Parathyroid adenoma (tissue), 2 donors: ENCODE data around the gene PRF1.
A peak's percentile ranks its signal among the peaks of the same experiment; 100 is the strongest.

Experiments
- H2AFZ ChIP-seq: fragments of 300-600 bp; sonication (generic); one replicate; pipeline ENCODE4 v1.7.0; 2017; ENCODE audit warnings: antibody characterized with exemption, mild to moderate bottlenecking
- H3K27ac ChIP-seq: fragments of 300-600 bp; sonication (generic); one replicate; pipeline ENCODE4 v1.7.0; 2017
- H3K27me3 ChIP-seq: fragments of 300-600 bp; sonication (generic); one replicate; pipeline ENCODE4 v1.7.0; 2017; ENCODE audit warnings: low read length; ENCODE audit not compliant: control insufficient read depth, insufficient read depth
- H3K36me3 ChIP-seq: fragments of 300-600 bp; sonication (generic); one replicate; pipeline ENCODE4 v1.7.0; 2017; ENCODE audit warnings: low read length; ENCODE audit not compliant: control insufficient read depth, insufficient read depth
- H3K4me1 ChIP-seq: fragments of 300-600 bp; sonication (generic); one replicate; pipeline ENCODE4 v1.7.0; 2017; ENCODE audit warnings: control low read depth
- H3K4me2 ChIP-seq: fragments of 300-600 bp; sonication (generic); one replicate; pipeline ENCODE4 v1.7.0; 2017; ENCODE audit warnings: low read length
- H3K4me3 ChIP-seq: fragments of 300-600 bp; sonication (generic); one replicate; pipeline ENCODE4 v1.7.0; 2017; ENCODE audit warnings: low read depth, low read length
- H3K79me2 ChIP-seq: fragments of 300-600 bp; sonication (generic); one replicate; pipeline ENCODE4 v1.7.0; 2017; ENCODE audit warnings: control low read depth
- H3K9ac ChIP-seq: fragments of 300-600 bp; sonication (generic); one replicate; pipeline ENCODE4 v1.7.0; 2017; ENCODE audit warnings: mild to moderate bottlenecking
- H3K9me3 ChIP-seq: fragments of 300-600 bp; sonication (generic); one replicate; pipeline ENCODE4 v1.7.0; 2017; ENCODE audit warnings: low read length; ENCODE audit not compliant: control insufficient read depth
- TF ChIP-seq, protein P1 (sequence below): fragments of 300-600 bp; sonication (generic); IDR thresholded peaks from one replicate; pipeline ENCODE4 v1.7.0; 2017; ENCODE audit warnings: antibody characterized with exemption, mild to moderate bottlenecking
- donor health status: primary hyperparathyroidism.

PRF1 gene

GRCh38 chr10:70587045-70587658 is 15.4 kb downstream of the PRF1 start:
- Histone ChIP-seq H3K36me3 (no peaks in the 10 kb centered on the region), H2AFZ (no peak overlapping the region), H3K9me3 (no peaks in the 10 kb centered on the region), H3K4me3 (no peak overlapping the region), H3K27ac (no peak overlapping the region), H3K4me1 (peaks cover 3% of the 10 kb centered on the region), H3K9ac (no peak overlapping the region), H3K79me2 (no peaks in the 10 kb centered on the region), H3K27me3 (no peaks in the 10 kb centered on the region), H3K4me2 (no peak overlapping the region)
- TF ChIP-seq, protein P1, sequence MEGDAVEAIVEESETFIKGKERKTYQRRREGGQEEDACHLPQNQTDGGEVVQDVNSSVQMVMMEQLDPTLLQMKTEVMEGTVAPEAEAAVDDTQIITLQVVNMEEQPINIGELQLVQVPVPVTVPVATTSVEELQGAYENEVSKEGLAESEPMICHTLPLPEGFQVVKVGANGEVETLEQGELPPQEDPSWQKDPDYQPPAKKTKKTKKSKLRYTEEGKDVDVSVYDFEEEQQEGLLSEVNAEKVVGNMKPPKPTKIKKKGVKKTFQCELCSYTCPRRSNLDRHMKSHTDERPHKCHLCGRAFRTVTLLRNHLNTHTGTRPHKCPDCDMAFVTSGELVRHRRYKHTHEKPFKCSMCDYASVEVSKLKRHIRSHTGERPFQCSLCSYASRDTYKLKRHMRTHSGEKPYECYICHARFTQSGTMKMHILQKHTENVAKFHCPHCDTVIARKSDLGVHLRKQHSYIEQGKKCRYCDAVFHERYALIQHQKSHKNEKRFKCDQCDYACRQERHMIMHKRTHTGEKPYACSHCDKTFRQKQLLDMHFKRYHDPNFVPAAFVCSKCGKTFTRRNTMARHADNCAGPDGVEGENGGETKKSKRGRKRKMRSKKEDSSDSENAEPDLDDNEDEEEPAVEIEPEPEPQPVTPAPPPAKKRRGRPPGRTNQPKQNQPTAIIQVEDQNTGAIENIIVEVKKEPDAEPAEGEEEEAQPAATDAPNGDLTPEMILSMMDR: no peak

GRCh38 chr10:70586348-70586930 is 16.1 kb downstream of the PRF1 start:
- Histone ChIP-seq H3K4me3 (no peak overlapping the region), H3K4me1 (peaks cover 3% of the 10 kb centered on the region), H3K79me2 (no peaks in the 10 kb centered on the region), H3K4me2 (no peak overlapping the region), H3K27ac (no peak overlapping the region), H3K36me3 (no peaks in the 10 kb centered on the region), H2AFZ (no peak overlapping the region), H3K9ac (no peak overlapping the region), H3K9me3 (no peaks in the 10 kb centered on the region), H3K27me3 (no peaks in the 10 kb centered on the region)
- TF ChIP-seq, protein P1: no peak

DNA sequence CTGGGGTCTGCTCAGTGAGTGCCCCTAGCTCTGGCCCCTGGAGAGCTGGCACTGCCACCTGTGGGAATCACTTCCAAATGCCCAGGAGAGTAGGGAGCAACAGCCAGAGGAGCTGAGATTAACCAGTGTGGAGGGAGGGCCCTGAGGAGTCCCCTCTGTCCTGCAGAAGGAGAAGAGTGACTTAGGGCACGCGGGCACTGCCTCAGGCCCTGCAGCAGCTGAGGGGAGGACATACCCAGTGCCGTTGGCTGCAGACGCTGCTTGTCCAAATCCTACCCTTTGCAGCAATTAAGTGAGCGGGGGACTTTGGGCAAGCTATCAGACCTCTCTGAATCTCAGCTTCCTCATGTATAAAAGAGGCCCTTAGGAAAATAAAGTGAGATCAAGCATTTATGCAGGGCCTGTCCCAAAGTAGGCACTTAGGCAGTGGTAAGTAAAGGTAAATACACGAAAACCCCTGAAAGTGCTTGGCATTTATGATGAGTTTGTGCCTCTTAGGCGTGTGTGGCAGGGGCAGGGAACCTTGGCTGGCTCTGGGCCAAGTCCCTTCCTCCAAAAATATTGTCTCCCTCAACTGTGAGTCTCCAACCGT is 16.9 kb downstream of the PRF1 start:
- Histone ChIP-seq H3K4me2 (no peak overlapping the region), H3K4me3 (no peak overlapping the region), H2AFZ (no peak overlapping the region), H3K27me3 (no peaks in the 10 kb centered on the region), H3K9ac (no peak overlapping the region), H3K27ac (no peak overlapping the region), H3K79me2 (no peaks in the 10 kb centered on the region), H3K9me3 (no peaks in the 10 kb centered on the region), H3K36me3 (no peaks in the 10 kb centered on the region), H3K4me1 (peaks cover 3% of the 10 kb centered on the region)
- TF ChIP-seq, protein P1: no peak

DNA sequence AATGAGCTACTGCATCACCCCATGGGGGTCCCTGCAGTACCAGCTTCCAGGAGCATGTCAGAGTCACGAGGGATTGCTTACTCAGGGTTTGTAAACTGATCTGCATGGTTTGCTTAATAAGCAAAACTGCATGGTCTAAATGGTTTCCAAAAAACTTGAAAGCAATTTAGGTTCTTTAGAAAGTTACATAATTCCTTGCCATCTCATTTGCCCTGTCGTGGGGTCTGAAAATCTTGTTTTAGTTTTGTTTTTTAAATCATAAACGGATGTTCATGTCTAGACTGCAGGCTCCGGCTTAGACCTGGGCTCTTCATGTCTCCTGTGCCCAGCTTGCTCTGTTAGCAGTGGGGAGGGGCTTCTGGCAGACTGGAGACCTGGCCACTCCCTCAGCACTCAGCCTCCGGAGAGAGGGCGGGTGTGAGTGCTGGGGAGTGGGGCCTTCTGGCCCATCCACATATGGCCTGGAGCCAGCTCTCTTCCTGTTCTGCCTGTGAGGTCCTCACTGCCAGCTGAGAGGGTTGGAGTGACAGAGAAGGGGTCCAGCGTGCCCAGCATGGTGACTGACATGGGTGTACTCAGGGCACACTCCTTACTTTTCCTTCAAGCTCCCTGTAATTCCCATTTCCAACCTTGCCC is 17.5 kb downstream of the PRF1 start:
- H3K27ac ChIP-seq: no peak overlapping the region
- H3K9ac ChIP-seq: no peak overlapping the region
- no peaks in the 10 kb centered on the region for H3K36me3 ChIP-seq
- peaks cover 3% of the 10 kb centered on the region for H3K4me1 ChIP-seq
- H3K4me2 ChIP-seq: peak overlapping the region; percentile 5
- no peaks in the 10 kb centered on the region for H3K27me3 ChIP-seq
- H3K79me2 ChIP-seq: no peaks in the 10 kb centered on the region
- H3K9me3 ChIP-seq: no peaks in the 10 kb centered on the region
- TF ChIP-seq, protein P1: no peak
- H3K4me3 ChIP-seq: no peak overlapping the region
- H2AFZ ChIP-seq: peak overlapping the region; percentile 65
